ENCODE measurements around the gene SLC25A27. TPM values are rescaled to one million over a fixed set of nuclear protein-coding genes. Genes with fewer than 3 reads are reported as not detected.
A peak's percentile ranks its signal among the peaks of the same experiment; 100 is the strongest.

Gene SLC25A27
- total and polyA plus RNA-seq, 3 experiments from 2014 or later, result 0.38 to 0.85 TPM; not detected in 1

DNA sequence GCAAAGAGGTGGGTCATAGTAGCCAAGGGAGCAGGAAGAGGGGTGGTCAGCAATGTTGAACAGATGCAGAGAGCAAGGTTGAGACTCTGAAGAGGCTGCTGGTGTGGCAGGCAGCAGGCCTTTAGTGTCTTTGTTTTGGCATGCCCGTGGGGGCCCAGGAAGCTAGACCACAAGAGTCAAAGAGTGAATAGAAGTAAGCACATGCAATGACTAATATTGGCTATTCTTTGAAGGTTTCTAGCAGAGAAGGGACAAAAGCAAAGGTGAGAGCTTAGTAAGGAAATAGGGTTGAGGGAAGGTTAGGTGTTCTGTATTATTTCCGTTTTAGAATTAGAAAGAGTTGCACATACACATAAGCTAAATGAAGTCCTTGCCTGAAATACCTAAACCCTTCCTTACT is 53.7 kb downstream of the SLC25A27 start:
- Histone ChIP-seq H3K27me3 (ENCODE audit: insufficient read depth, low read length, poor library complexity, severe bottlenecking) (peaks cover 3% of the 10 kb centered on the region), H3K27ac (ENCODE audit: low read depth, low read length) (no peak overlapping the region), H3K4me1 (ENCODE audit: insufficient read depth, low read length) (no peaks in the 10 kb centered on the region), H3K36me3 (ENCODE audit: insufficient read depth, low read length) (no peaks in the 10 kb centered on the region), H3K4me3 (ENCODE audit: low read length) (no peak overlapping the region), H3K9me3 (ENCODE audit: low read length) (no peaks in the 10 kb centered on the region)
- Mint-ChIP-seq H3K36me3 (no peaks in the 10 kb centered on the region), H3K27me3 (peaks cover 8 to 40% of the 10 kb centered on the region in 2 donors), H3K27ac (peak overlapping the region in 1 of 8 donors; percentile 47), H3K4me3 (no peak overlapping the region), H3K4me1 (no peaks in the 10 kb centered on the region), H3K9me3 (peaks cover 0 to 3% (median 0%) of the 10 kb centered on the region in 5 donors)
- ChIA-PET CTCF (no interaction called here), POLR2A (no interaction called here)
- DNase-seq, result no peak

DNA sequence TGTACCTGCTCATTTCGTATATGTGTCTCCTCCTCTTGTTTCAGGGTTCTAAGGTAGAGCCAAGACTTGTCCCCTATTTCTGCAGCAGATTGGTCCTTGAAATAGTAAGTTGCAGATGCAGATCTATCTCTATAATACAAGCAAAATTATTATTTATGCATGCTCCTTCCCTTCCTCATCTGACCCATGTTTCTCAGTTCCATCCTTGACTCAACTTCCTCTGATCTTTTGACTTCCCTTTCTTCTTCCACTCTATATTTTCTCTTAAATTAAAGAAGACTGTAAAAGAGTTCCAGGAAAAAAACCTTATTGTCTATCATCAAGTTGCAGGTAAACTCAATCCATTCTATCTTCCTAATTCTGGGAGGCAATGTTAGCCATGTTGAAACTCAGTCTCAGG is 58.7 kb downstream of the SLC25A27 start:
- H3K36me3 Mint-ChIP-seq, result no peaks in the 10 kb centered on the region
- no peak overlapping the region for H3K27ac ChIP-seq (ENCODE audit: low read depth, low read length)
- CTCF ChIA-PET, result no interaction called here
- no peak overlapping the region for H3K27ac Mint-ChIP-seq
- no peak for DNase-seq
- H3K27me3 Mint-ChIP-seq, result peaks cover 1 to 28% of the 10 kb centered on the region in 2 donors
- no peak overlapping the region for H3K4me3 Mint-ChIP-seq
- no peaks in the 10 kb centered on the region for H3K9me3 Mint-ChIP-seq
- H3K27me3 ChIP-seq (ENCODE audit: insufficient read depth, low read length, poor library complexity, severe bottlenecking), result no peaks in the 10 kb centered on the region
- no peaks in the 10 kb centered on the region for H3K4me1 Mint-ChIP-seq
- H3K9me3 ChIP-seq (ENCODE audit: low read length), result no peaks in the 10 kb centered on the region
- H3K36me3 ChIP-seq (ENCODE audit: insufficient read depth, low read length), result no peaks in the 10 kb centered on the region
- no peak overlapping the region for H3K4me3 ChIP-seq (ENCODE audit: low read length)
- no peaks in the 10 kb centered on the region for H3K4me1 ChIP-seq (ENCODE audit: insufficient read depth, low read length)
- POLR2A ChIA-PET, result no interaction called here

DNA sequence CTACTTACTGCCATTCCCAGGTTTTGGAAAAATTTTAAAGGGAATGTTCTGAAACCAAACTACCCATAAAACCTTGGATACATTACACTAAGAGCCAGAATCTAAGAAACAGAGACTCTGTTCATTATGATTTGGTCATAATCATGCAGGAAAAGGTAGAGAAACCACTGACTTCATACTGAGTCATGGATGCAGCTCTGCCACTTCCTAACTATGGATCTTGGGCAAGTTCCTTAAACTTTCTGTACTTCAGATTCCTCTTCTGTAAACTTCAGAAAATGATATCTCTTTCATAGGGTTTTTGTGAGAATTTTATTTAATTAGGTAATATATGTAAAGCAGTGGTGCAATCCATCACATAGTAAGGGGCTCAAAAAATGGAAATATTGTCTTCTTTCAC is 62.4 kb downstream of the SLC25A27 start:
- Mint-ChIP-seq H3K27ac (no peak overlapping the region), H3K4me1 (peaks cover 0 to 3% (median 0%) of the 10 kb centered on the region in 3 donors), H3K27me3 (peaks cover 10 to 20% of the 10 kb centered on the region in 2 donors), H3K4me3 (no peak overlapping the region), H3K9me3 (no peaks in the 10 kb centered on the region), H3K36me3 (no peaks in the 10 kb centered on the region)
- CTCF ChIA-PET, result no interaction called here
- DNase-seq, result no peak
- H3K27me3 ChIP-seq (ENCODE audit: insufficient read depth, low read length, poor library complexity, severe bottlenecking), result no peaks in the 10 kb centered on the region
- no peaks in the 10 kb centered on the region for H3K36me3 ChIP-seq (ENCODE audit: insufficient read depth, low read length)
- POLR2A ChIA-PET, result no interaction called here
- H3K4me1 ChIP-seq (ENCODE audit: insufficient read depth, low read length), result no peaks in the 10 kb centered on the region
- no peak overlapping the region for H3K4me3 ChIP-seq (ENCODE audit: low read length)
- H3K27ac ChIP-seq (ENCODE audit: low read depth, low read length), result no peak overlapping the region
- no peaks in the 10 kb centered on the region for H3K9me3 ChIP-seq (ENCODE audit: low read length)

GRCh38 chr6:46719099-46719498 is 66.3 kb downstream of the SLC25A27 start:
- POLR2A ChIA-PET, result no interaction called here
- H3K36me3 ChIP-seq (ENCODE audit: insufficient read depth, low read length), result no peaks in the 10 kb centered on the region
- Mint-ChIP-seq H3K9me3 (no peaks in the 10 kb centered on the region), H3K27ac (no peak overlapping the region), H3K36me3 (no peaks in the 10 kb centered on the region), H3K4me3 (no peak overlapping the region), H3K4me1 (peaks cover 0 to 3% (median 0%) of the 10 kb centered on the region in 3 donors), H3K27me3 (peaks cover 17 to 43% of the 10 kb centered on the region in 2 donors)
- no peaks in the 10 kb centered on the region for H3K9me3 ChIP-seq (ENCODE audit: low read length)
- H3K4me1 ChIP-seq (ENCODE audit: insufficient read depth, low read length), result no peaks in the 10 kb centered on the region
- no peaks in the 10 kb centered on the region for H3K27me3 ChIP-seq (ENCODE audit: insufficient read depth, low read length, poor library complexity, severe bottlenecking)
- H3K27ac ChIP-seq (ENCODE audit: low read depth, low read length), result no peak overlapping the region
- CTCF ChIA-PET, result no interaction called here
- H3K4me3 ChIP-seq (ENCODE audit: low read length), result no peak overlapping the region
- no peak for DNase-seq

DNA sequence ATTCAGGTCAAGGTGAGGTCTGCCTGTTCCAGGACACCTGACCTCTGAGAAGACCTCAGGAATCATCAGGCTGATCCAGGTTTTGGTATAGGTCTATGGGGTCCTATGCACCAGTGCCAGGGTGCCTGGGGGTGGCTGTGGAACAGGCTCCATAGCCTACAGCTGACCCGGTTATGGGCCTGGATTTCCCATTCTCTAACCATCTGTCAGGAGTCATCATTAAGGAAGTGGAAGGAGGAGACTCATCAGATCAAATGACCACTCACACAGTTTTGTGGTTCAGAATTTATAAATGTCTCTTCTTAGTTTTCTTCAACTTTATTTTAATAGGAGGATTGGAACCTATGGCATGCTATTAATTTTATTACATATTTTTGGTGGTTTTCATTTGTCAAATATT is 67.6 kb downstream of the SLC25A27 start:
- H3K27me3 ChIP-seq (ENCODE audit: insufficient read depth, low read length, poor library complexity, severe bottlenecking), result no peaks in the 10 kb centered on the region
- H3K36me3 ChIP-seq (ENCODE audit: insufficient read depth, low read length), result no peaks in the 10 kb centered on the region
- Mint-ChIP-seq H3K4me1 (peaks cover 0 to 3% (median 0%) of the 10 kb centered on the region in 3 donors), H3K4me3 (no peak overlapping the region), H3K27ac (no peak overlapping the region), H3K36me3 (no peaks in the 10 kb centered on the region), H3K27me3 (peaks cover 18 to 51% of the 10 kb centered on the region in 2 donors), H3K9me3 (no peaks in the 10 kb centered on the region)
- no peaks in the 10 kb centered on the region for H3K4me1 ChIP-seq (ENCODE audit: insufficient read depth, low read length)
- no peak for DNase-seq
- no peak overlapping the region for H3K4me3 ChIP-seq (ENCODE audit: low read length)
- no peaks in the 10 kb centered on the region for H3K9me3 ChIP-seq (ENCODE audit: low read length)
- CTCF ChIA-PET, result no interaction called here
- no peak overlapping the region for H3K27ac ChIP-seq (ENCODE audit: low read depth, low read length)
- POLR2A ChIA-PET, result no interaction called here

Other genes starting within 250 kb of the SLC25A27 start
- gene RCAN2, start 161.5 kb upstream of the SLC25A27 start, total RNA-seq, result under 1 TPM; 0.48 to 0.49 TPM
- 0.82 TPM for gene RCAN2, start 161.5 kb upstream of the SLC25A27 start, polyA plus RNA-seq
- not detected for gene CYP39A1, start 157 bp upstream of the SLC25A27 start, total RNA-seq
- not detected for gene CYP39A1, start 157 bp upstream of the SLC25A27 start, polyA plus RNA-seq
- gene TDRD6, start 34.9 kb downstream of the SLC25A27 start, total RNA-seq, result not detected
- not detected for gene TDRD6, start 34.9 kb downstream of the SLC25A27 start, polyA plus RNA-seq
- gene PLA2G7, start 82.4 kb downstream of the SLC25A27 start, total RNA-seq, result 1 to 10 TPM; 2.1 to 2.4 TPM
- gene PLA2G7, start 82.4 kb downstream of the SLC25A27 start, polyA plus RNA-seq, result not detected
- not detected for gene ANKRD66, start 94.0 kb downstream of the SLC25A27 start, total RNA-seq
- not detected for gene ANKRD66, start 94.0 kb downstream of the SLC25A27 start, polyA plus RNA-seq
- gene MEP1A, start 140.4 kb downstream of the SLC25A27 start, total RNA-seq, result not detected
- gene MEP1A, start 140.4 kb downstream of the SLC25A27 start, polyA plus RNA-seq, result not detected